SHP77 treated with DMSO at 0.1 percent for 48 hours (cell line): ENCODE data around the gene JARID2.

ENCODE experiments used
- DNase-seq: peaks from one replicate; lab custom pipeline; 2025; lab: John Stamatoyannopoulos, UW

Gene JARID2

GRCh38 chr6:15376900-15377487 lies 131.1 kb downstream of the JARID2 start:
- no peak for DNase-seq

GRCh38 chr6:15378272-15378671 lies 132.4 kb downstream of the JARID2 start:
- no peak for DNase-seq

GRCh38 chr6:15378866-15379265 lies 133.0 kb downstream of the JARID2 start:
- DNase-seq: no peak

GRCh38 chr6:15380351-15380750 lies 134.5 kb downstream of the JARID2 start:
- no peak for DNase-seq

GRCh38 chr6:15382089-15382488 lies 136.2 kb downstream of the JARID2 start:
- DNase-seq: no peak

- no peak for DNase-seq
Observed at GRCh38 chr6:15382712-15383111, 136.8 kb downstream of the JARID2 start.

- DNase-seq: no peak
Observed at GRCh38 chr6:15384901-15385300, 139.0 kb downstream of the JARID2 start.

GRCh38 chr6:15385521-15385920 lies 139.7 kb downstream of the JARID2 start:
- no peak for DNase-seq

GRCh38 chr6:15386110-15386755 lies 140.4 kb downstream of the JARID2 start:
- no peak for DNase-seq

- DNase-seq: no peak
Observed at GRCh38 chr6:15386756-15387112, 140.9 kb downstream of the JARID2 start.

- DNase-seq: no peak
Observed at GRCh38 chr6:15387118-15387517, 141.2 kb downstream of the JARID2 start.

GRCh38 chr6:15389084-15389764 lies 143.4 kb downstream of the JARID2 start:
- DNase-seq: no peak

- DNase-seq: peak; percentile 7
Observed at GRCh38 chr6:15389765-15390723, 144.2 kb downstream of the JARID2 start.

- no peak for DNase-seq
Observed at GRCh38 chr6:15391500-15391899, 145.6 kb downstream of the JARID2 start.

GRCh38 chr6:15392182-15392581 lies 146.3 kb downstream of the JARID2 start:
- DNase-seq: no peak

- no peak for DNase-seq
Observed at GRCh38 chr6:15393605-15394004, 147.7 kb downstream of the JARID2 start.

- DNase-seq: no peak
Observed at GRCh38 chr6:15395087-15395486, 149.2 kb downstream of the JARID2 start.

- DNase-seq: no peak
Observed at GRCh38 chr6:15396808-15397207, 150.9 kb downstream of the JARID2 start.

- no peak for DNase-seq
Observed at GRCh38 chr6:15398633-15399275, 152.9 kb downstream of the JARID2 start.

- DNase-seq: no peak
Observed at GRCh38 chr6:15399641-15400470, 154.0 kb downstream of the JARID2 start.

GRCh38 chr6:15400572-15401004 lies 154.7 kb downstream of the JARID2 start:
- DNase-seq: peak; percentile 71
